Neural progenitor cell (in vitro differentiated cells): ENCODE results near the gene ITM2C. TPM values are rescaled to one million over a fixed set of nuclear protein-coding genes. Genes with fewer than 3 reads are reported as not detected.

Source experiments
- DNase-seq: peaks from one replicate; pipeline ENCODE4 v3.0.0-alpha.2; 2016; ENCODE audit warnings: low spot score
- H2AFZ ChIP-seq: fragments of 200-600 bp; sonication (generic); replicated peaks from 2 replicates; pipeline ENCODE4 v1.6.1; 2016; ENCODE audit warnings: antibody characterized with exemption
- H3F3A ChIP-seq: fragments of 200-600 bp; sonication (generic); 2 replicates; pipeline ENCODE4 v1.6.1; 2016; ENCODE audit warnings: antibody characterized with exemption, low read depth
- H3K27ac ChIP-seq: fragments of 200-600 bp; sonication (generic); 2 replicates; pipeline ENCODE4 v1.5.1; 2016; ENCODE audit warnings: mild to moderate bottlenecking
- H3K27me3 ChIP-seq: fragments of 200-600 bp; sonication (generic); 2 replicates; pipeline ENCODE4 v1.6.1; 2016; ENCODE audit warnings: mild to moderate bottlenecking, moderate library complexity
- H3K36me3 ChIP-seq: fragments of 200-600 bp; sonication (generic); 2 replicates; pipeline ENCODE4 v1.5.1; 2016
- H3K4me1 ChIP-seq: fragments of 200-600 bp; sonication (generic); 2 replicates; pipeline ENCODE4 v1.6.1; 2016; ENCODE audit warnings: mixed run types
- H3K4me2 ChIP-seq: fragments of 200-600 bp; sonication (generic); 2 replicates; pipeline ENCODE4 v1.6.1; 2016
- H3K4me3 ChIP-seq: fragments of 200-600 bp; sonication (generic); 2 replicates; pipeline ENCODE4 v1.5.1; 2016
- H3K79me2 ChIP-seq: fragments of 200-600 bp; sonication (generic); 2 replicates; pipeline ENCODE4 v1.6.1; 2016; ENCODE audit warnings: low read depth
- H3K9ac ChIP-seq: fragments of 200-600 bp; sonication (generic); 2 replicates; pipeline ENCODE4 v1.6.1; 2016
- H3K9me3 ChIP-seq: fragments of 200-600 bp; sonication (generic); 2 replicates; pipeline ENCODE4 v1.5.1; 2016; ENCODE audit warnings: low read depth
- H4K20me1 ChIP-seq: fragments of 200-600 bp; sonication (generic); 2 replicates; pipeline ENCODE4 v1.6.1; 2016; ENCODE audit warnings: low read depth
- H3K27ac Mint-ChIP-seq: 3 replicates; pipeline ENCODE4 v1.8.0; 2021; ENCODE audit warnings: mixed read lengths
- H3K27me3 Mint-ChIP-seq: 2 replicates; pipeline ENCODE4 v1.8.0; 2022; ENCODE audit warnings: low read depth, mild to moderate bottlenecking, inconsistent platforms, moderate library complexity, mixed read lengths; ENCODE audit not compliant: insufficient read depth
- H3K36me3 Mint-ChIP-seq: 3 replicates; pipeline ENCODE4 v1.8.0; 2021; ENCODE audit warnings: mixed read lengths
- H3K4me1 Mint-ChIP-seq: 3 replicates; pipeline ENCODE4 v1.8.0; 2021; ENCODE audit warnings: mixed read lengths
- H3K4me3 Mint-ChIP-seq: 3 replicates; pipeline ENCODE4 v1.8.0; 2021; ENCODE audit warnings: mild to moderate bottlenecking, moderate library complexity, mixed read lengths
- H3K9me3 Mint-ChIP-seq: 3 replicates; pipeline ENCODE4 v1.8.0; 2020; ENCODE audit warnings: mixed read lengths
- CTCF ChIP-seq: fragments of 200-600 bp; sonication (generic); IDR thresholded peaks from 2 replicates; pipeline ENCODE4 v1.5.1; 2017; ENCODE audit warnings: antibody characterized with exemption, mild to moderate bottlenecking
- EZH2 ChIP-seq: fragments of 200-600 bp; sonication (generic); IDR thresholded peaks from 2 replicates; pipeline ENCODE4 v1.6.1; 2017; ENCODE audit warnings: antibody characterized with exemption, mild to moderate bottlenecking, moderate library complexity
- EZH2phosphoT487 ChIP-seq: fragments of 200-600 bp; sonication (generic); IDR thresholded peaks from 2 replicates; pipeline ENCODE4 v1.6.1; 2017; ENCODE audit warnings: antibody characterized with exemption
- total RNA-seq: library from RNA; depleted of rRNA; stranded (reverse); fragments of >200 nt; gene quantifications from 2 replicates; pipeline ENCODE4 v1.2.3, GENCODE V29; 2015; ENCODE audit warnings: low replicate concordance

ITM2C gene
- total RNA-seq, 1 donor from 2014 or later: 84.6 TPM

DNA sequence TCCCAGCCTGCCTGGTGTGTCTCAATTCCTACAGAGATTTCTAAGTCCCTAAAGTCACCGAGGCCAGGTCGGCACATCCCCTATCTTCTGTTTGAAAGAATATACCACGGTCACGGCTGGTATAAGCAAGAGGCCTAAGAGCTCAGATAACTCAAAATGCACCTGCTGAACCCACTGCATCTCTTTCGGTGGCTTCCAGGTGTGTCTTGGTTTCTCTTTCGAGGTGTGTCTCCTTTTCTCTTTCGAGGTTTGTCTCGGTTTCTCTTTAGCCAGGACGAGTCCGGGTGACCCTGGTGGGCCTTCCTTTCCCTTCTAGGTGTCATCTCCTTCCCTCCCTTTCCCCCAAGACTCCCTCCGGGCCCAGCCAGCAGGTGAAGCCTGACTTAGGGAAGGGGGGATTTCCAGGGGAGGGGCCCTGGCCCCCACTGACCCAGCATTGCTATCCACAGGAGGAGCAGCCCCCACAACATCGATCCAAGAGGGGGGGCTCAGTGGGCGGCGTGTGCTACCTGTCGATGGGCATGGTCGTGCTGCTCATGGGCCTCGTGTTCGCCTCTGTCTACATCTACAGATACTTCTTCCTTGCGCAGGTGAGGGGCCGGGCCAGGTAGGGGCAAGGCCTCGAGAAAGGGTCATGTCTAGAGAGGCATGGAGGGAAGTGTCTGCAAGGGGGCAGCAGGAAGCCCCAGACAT, 8.4 kb downstream of the ITM2C start:
- Histone ChIP-seq H3K79me2 (peaks cover 57% of the 10 kb centered on the region), H3K9ac (no peak overlapping the region), H4K20me1 (peaks cover 59% of the 10 kb centered on the region), H3K27me3 (no peaks in the 10 kb centered on the region), H3K27ac (no peak overlapping the region), H3K36me3 (no peaks in the 10 kb centered on the region), H3K9me3 (no peaks in the 10 kb centered on the region), H2AFZ (no peak overlapping the region), H3K4me1 (peaks cover 40% of the 10 kb centered on the region), H3K4me2 (no peak overlapping the region), H3F3A (peaks cover 18% of the 10 kb centered on the region), H3K4me3 (no peak overlapping the region)
- H3K9me3 Mint-ChIP-seq: no peaks in the 10 kb centered on the region
- DNase-seq: no peak
- H3K27me3 Mint-ChIP-seq: peaks cover 6% of the 10 kb centered on the region
- peak overlapping the region; percentile 59 for H3K4me3 Mint-ChIP-seq
- H3K36me3 Mint-ChIP-seq: peaks cover 15% of the 10 kb centered on the region
- TF ChIP-seq EZH2 (no peak), EZH2phosphoT487 (no peak), CTCF (no peak)
- peak overlapping the region; percentile 74 for H3K27ac Mint-ChIP-seq
- peaks cover 56% of the 10 kb centered on the region for H3K4me1 Mint-ChIP-seq

GRCh38 chr2:230873661-230874401, 9.1 kb downstream of the ITM2C start:
- DNase-seq: no peak
- no peak overlapping the region for H3K9ac ChIP-seq
- H3K27ac ChIP-seq: no peak overlapping the region
- H3K27me3 ChIP-seq: no peaks in the 10 kb centered on the region
- H3K4me1 ChIP-seq: peaks cover 34% of the 10 kb centered on the region
- peaks cover 52% of the 10 kb centered on the region for H3K79me2 ChIP-seq
- Mint-ChIP-seq H3K27ac (no peak overlapping the region), H3K4me1 (peaks cover 50% of the 10 kb centered on the region), H3K9me3 (no peaks in the 10 kb centered on the region), H3K27me3 (peaks cover 6% of the 10 kb centered on the region), H3K4me3 (no peak overlapping the region), H3K36me3 (peaks cover 16% of the 10 kb centered on the region)
- no peak for TF ChIP-seq EZH2
- TF ChIP-seq EZH2phosphoT487: no peak
- no peak for TF ChIP-seq CTCF
- peaks cover 54% of the 10 kb centered on the region for H4K20me1 ChIP-seq
- no peak overlapping the region for H2AFZ ChIP-seq
- H3K36me3 ChIP-seq: no peaks in the 10 kb centered on the region
- H3K4me2 ChIP-seq: no peak overlapping the region
- no peaks in the 10 kb centered on the region for H3K9me3 ChIP-seq
- peaks cover 11% of the 10 kb centered on the region for H3F3A ChIP-seq
- H3K4me3 ChIP-seq: no peak overlapping the region

DNA sequence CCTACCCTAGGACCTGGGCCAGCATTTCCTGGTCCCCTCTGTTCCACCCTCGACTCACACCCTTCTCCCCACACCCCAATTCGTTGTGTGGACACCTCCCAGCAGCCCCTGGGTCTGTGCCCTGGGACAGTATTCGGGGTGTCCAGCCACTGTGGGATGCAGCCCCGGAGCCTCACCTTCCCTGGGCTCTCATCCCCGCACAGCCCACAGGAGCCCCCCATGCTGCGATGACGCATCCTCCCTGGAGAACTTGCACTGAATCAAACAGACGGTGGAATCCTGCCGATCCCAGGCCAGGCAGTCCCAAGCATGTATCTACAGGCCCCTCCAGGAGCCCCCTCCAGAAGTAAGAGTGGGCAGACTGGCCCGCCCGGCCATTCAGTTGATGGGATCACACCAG, 9.7 kb downstream of the ITM2C start:
- no peak overlapping the region for H3K9ac ChIP-seq
- no peak overlapping the region for H3K4me2 ChIP-seq
- Mint-ChIP-seq H3K36me3 (peaks cover 19% of the 10 kb centered on the region), H3K9me3 (no peaks in the 10 kb centered on the region), H3K27me3 (peaks cover 9% of the 10 kb centered on the region), H3K4me3 (no peak overlapping the region), H3K4me1 (peaks cover 46% of the 10 kb centered on the region), H3K27ac (no peak overlapping the region)
- H4K20me1 ChIP-seq: peaks cover 47% of the 10 kb centered on the region
- no peaks in the 10 kb centered on the region for H3K36me3 ChIP-seq
- no peak overlapping the region for H2AFZ ChIP-seq
- no peaks in the 10 kb centered on the region for H3K27me3 ChIP-seq
- peaks cover 27% of the 10 kb centered on the region for H3K4me1 ChIP-seq
- no peaks in the 10 kb centered on the region for H3K9me3 ChIP-seq
- H3K79me2 ChIP-seq: peaks cover 46% of the 10 kb centered on the region
- no peak overlapping the region for H3K27ac ChIP-seq
- no peak overlapping the region for H3K4me3 ChIP-seq
- no peak for DNase-seq
- TF ChIP-seq CTCF (no peak), EZH2 (no peak), EZH2phosphoT487 (no peak)
- peaks cover 5% of the 10 kb centered on the region for H3F3A ChIP-seq
